SK-N-SH (cell line): ENCODE measurements around the gene OOSP1. TPM values are rescaled to one million over a fixed set of nuclear protein-coding genes. Genes with fewer than 3 reads are reported as not detected.
"Not testable (repeated sequence)": the region's sequence is repeated elsewhere in the genome, so short reads cannot be mapped to it uniquely, and the experiment has no call there.

Experiments
- CTCF ChIA-PET: fragments of 300-600, 350-600 bp; formaldehyde crosslinking; extraction: SDS; loops from one replicate; lab custom pipeline; 2021; lab: Yijun Ruan, JAX
- POLR2A ChIA-PET: fragments of 350-600 bp; sonication (Branson Sonifier 250); formaldehyde crosslinking; extraction: SDS; loops from one replicate; lab custom pipeline; 2020; ENCODE audit warnings: antibody characterized with exemption, inconsistent platforms; lab: Yijun Ruan, JAX
- DNase-seq: peaks from one replicate; pipeline ENCODE4 v3.0.0; 2012
- H2AFZ ChIP-seq: fragments of 200-600 bp; sonication (generic); 2 replicates; pipeline ENCODE4 v1.8.1; 2016; ENCODE audit warnings: antibody characterized with exemption, mild to moderate bottlenecking, low read depth
- H3F3A ChIP-seq: fragments of 200-600 bp; sonication (generic); replicated peaks from 2 replicates; pipeline ENCODE3; 2016; ENCODE audit warnings: antibody characterized with exemption, mild to moderate bottlenecking; ENCODE audit not compliant: insufficient read depth
- H3K27ac ChIP-seq, 2 experiments: fragments of 200-500 bp in 1 of 2; fragments of 200-600 bp in 1 of 2; sonication (Bioruptor generic) in 1 of 2; sonication (generic), shearing (Covaris generic) in 1 of 2; 2 replicates each; pipeline versions ENCODE4 v1.5.1 to v1.6.1; 2014 to 2016; ENCODE audit warnings: low read depth in 2 of 2, inconsistent platforms in 1 of 2, low read length in 1 of 2, mild to moderate bottlenecking in 1 of 2, mixed read lengths in 1 of 2
- H3K27me3 ChIP-seq: fragments of 200-600 bp; sonication (generic), shearing (Covaris generic); 2 replicates; pipeline ENCODE4 v1.6.1; 2016; ENCODE audit warnings: mixed run types; ENCODE audit not compliant: insufficient read depth
- H3K36me3 ChIP-seq, 2 experiments: fragments of 200-500 bp in 1 of 2; fragments of 200-600 bp in 1 of 2; sonication (Bioruptor generic) in 1 of 2; sonication (generic) in 1 of 2; replicated peaks in 1 of 2; 2 replicates each; pipeline versions ENCODE3 to v1.5.1; 2014 to 2016; ENCODE audit warnings: low read length in 1 of 2, mild to moderate bottlenecking in 1 of 2; ENCODE audit not compliant: insufficient read depth in 2 of 2, control insufficient read depth in 1 of 2
- H3K4me1 ChIP-seq, 2 experiments: fragments of 200-500 bp in 1 of 2; fragments of 200-600 bp in 1 of 2; sonication (Bioruptor generic) in 1 of 2; sonication (generic), shearing (Covaris generic) in 1 of 2; 2 replicates each; pipeline versions ENCODE4 v1.5.1 to v1.6.1; 2014 to 2016; ENCODE audit warnings: low read depth in 1 of 2, low read length in 1 of 2, mixed run types in 1 of 2; ENCODE audit not compliant: insufficient read depth in 2 of 2, control insufficient read depth in 1 of 2
- H3K4me2 ChIP-seq: fragments of 200-600 bp; sonication (generic), shearing (Covaris generic); 2 replicates; pipeline ENCODE4 v1.6.1; 2017; ENCODE audit warnings: mixed run types
- H3K4me3 ChIP-seq, 2 experiments: fragments of 200-500 bp in 1 of 2; fragments of 200-600 bp in 1 of 2; sonication (Bioruptor generic) in 1 of 2; sonication (generic), shearing (Covaris generic) in 1 of 2; 2 replicates each; pipeline versions ENCODE4 v1.5.1 to v1.8.1; 2014 to 2016; ENCODE audit warnings: low read depth in 2 of 2, inconsistent platforms in 1 of 2, low read length in 1 of 2, mild to moderate bottlenecking in 1 of 2, mixed read lengths in 1 of 2, moderate library complexity in 1 of 2
- H3K79me2 ChIP-seq: fragments of 200-600 bp; sonication (generic); 2 replicates; pipeline ENCODE4 v1.8.1; 2017; ENCODE audit warnings: mild to moderate bottlenecking; ENCODE audit not compliant: insufficient read depth
- H3K9ac ChIP-seq: fragments of 200-600 bp; sonication (generic); 2 replicates; pipeline ENCODE4 v1.6.1; 2017; ENCODE audit warnings: mixed run types
- H3K9me2 ChIP-seq: fragments of 200-600 bp; sonication (generic); 2 replicates; pipeline ENCODE4 v1.6.1; 2017; ENCODE audit warnings: mixed run types
- H3K9me3 ChIP-seq: fragments of 200-600 bp; sonication (generic); 2 replicates; pipeline ENCODE4 v1.6.1; 2017; ENCODE audit warnings: mixed run types, mild to moderate bottlenecking, moderate library complexity
- H4K20me1 ChIP-seq: fragments of 200-600 bp; sonication (generic); 2 replicates; pipeline ENCODE4 v1.6.1; 2017; ENCODE audit warnings: mild to moderate bottlenecking, mixed run types; ENCODE audit not compliant: insufficient read depth
- GABPA ChIP-seq: IDR thresholded peaks from 2 replicates; pipeline ENCODE4 v1.4.0; 2012; ENCODE audit warnings: low read depth, mild to moderate bottlenecking
- IRF3 ChIP-seq: fragments of 150-350 bp; IDR thresholded peaks from 2 replicates; pipeline ENCODE4 v1.6.1; 2016; ENCODE audit warnings: mild to moderate bottlenecking, low read depth, low read length
- POLR2AphosphoS5 ChIP-seq: IDR thresholded peaks from 2 replicates; pipeline ENCODE4 v1.6.1; 2012; ENCODE audit warnings: low read depth, low read length
- RCOR1 ChIP-seq: fragments of 150-350 bp; IDR thresholded peaks from 2 replicates; pipeline ENCODE4 v1.6.1; 2017; ENCODE audit warnings: antibody characterized with exemption, low read length
- USF2 ChIP-seq: fragments of 150-350 bp; IDR thresholded peaks from 2 replicates; pipeline ENCODE4 v1.6.1; 2017; ENCODE audit warnings: antibody characterized with exemption, low read length, low read depth, borderline replicate concordance
- ZBTB33 ChIP-seq: IDR thresholded peaks from 2 replicates; pipeline ENCODE4 v1.4.0; 2012; ENCODE audit warnings: low read depth, borderline replicate concordance
- WGBS: methylation state at CpG from one replicate; pipeline ENCODE4 v1.1.6; 2017; ENCODE audit warnings: low lambda C conversion rate; 5-methylcytosine and 5-hydroxymethylcytosine counted together
- polyA plus RNA-seq, 3 experiments: library from polyadenylated mRNA; depleted of rRNA; stranded (reverse); fragments of >200 nt; gene quantifications; 2 replicates each; pipeline ENCODE4 v1.2.3, GENCODE V29; 2012

Gene OOSP1
- polyA plus RNA-seq, 1 of the 3 experiments (the other 2 are of a cell fraction) = not detected

GRCh38 chr11:59900366-59901126, 37.7 kb upstream of the OOSP1 start (continued):
- no peak for TF ChIP-seq ZBTB33

GRCh38 chr11:59901306-59901705, 36.9 kb upstream of the OOSP1 start:
- CTCF ChIA-PET = interaction anchor here (0.6 to 0.9 kb wide), 3 partner anchors 18 to 1156 kb away, joined by 3 to 4 read pairs (median 3); no protein-coding TSS in a partner anchor
- H2AFZ ChIP-seq = peak overlapping the region; percentile 57; the same call in 1 of the 2 replicates
- H3F3A ChIP-seq = no peaks in the 10 kb centered on the region
- peak overlapping the region in 1 of 2 experiments; percentile 42; a peak in 1 of 4 replicates for H3K27ac ChIP-seq
- H3K27me3 ChIP-seq = no peaks in the 10 kb centered on the region; the same call in 1 of the 2 replicates
- TF ChIP-seq POLR2AphosphoS5 (no peak), GABPA (peak; percentile 16; the same call in 1 of the 2 replicates)
- TF ChIP-seq, all 33 proteins: peak for 1
- POLR2A ChIA-PET = no interaction called here
- H3K9me3 ChIP-seq = no peaks in the 10 kb centered on the region
- H4K20me1 ChIP-seq = no peaks in the 10 kb centered on the region
- no peaks in the 10 kb centered on the region for H3K9me2 ChIP-seq
- 12% methylated on average over 1 of the region's 1 CpG for WGBS
- peak overlapping the region; percentile 12; the same call in 1 of the 2 replicates for H3K9ac ChIP-seq
- DNase-seq = no peak
- H3K4me2 ChIP-seq = peak overlapping the region; percentile 36; the same call in 1 of the 2 replicates
- H3K4me1 ChIP-seq = peaks cover 0 to 4% of the 10 kb centered on the region in 2 experiments; a peak in 1 of 4 replicates
- no peaks in the 10 kb centered on the region for H3K79me2 ChIP-seq
- no peaks in the 10 kb centered on the region for H3K36me3 ChIP-seq
- peak overlapping the region in 1 of 2 experiments; percentile 31; a peak in 1 of 4 replicates for H3K4me3 ChIP-seq

GRCh38 chr11:59903569-59903968, 34.7 kb upstream of the OOSP1 start:
- H2AFZ ChIP-seq, H3K9me2 ChIP-seq, H3K79me2 ChIP-seq, H3K9ac ChIP-seq, H3K36me3 ChIP-seq, H3K4me3 ChIP-seq, DNase-seq, POLR2A ChIA-PET, H3K4me1 ChIP-seq, H3F3A ChIP-seq, H3K27ac ChIP-seq, H4K20me1 ChIP-seq, H3K27me3 ChIP-seq, H3K9me3 ChIP-seq, H3K4me2 ChIP-seq: not testable (repeated sequence)
- 25% methylated on average over 2 of the region's 2 CpGs for WGBS
- CTCF ChIA-PET = interaction anchor here (0.8 kb wide), 1 partner anchor 79 kb away, joined by 3 read pairs; no protein-coding TSS in a partner anchor

- Histone ChIP-seq H4K20me1 (no peaks in the 10 kb centered on the region), H3K27me3 (no peaks in the 10 kb centered on the region), H3K27ac (no peak overlapping the region), H2AFZ (0 out of 2 replicates have a peak overlapping the region, but pooled peaks have one; percentile 5), H3K79me2 (no peaks in the 10 kb centered on the region), H3F3A (peaks cover 4% of the 10 kb centered on the region), H3K9ac (no peak overlapping the region), H3K4me2 (no peak overlapping the region), H3K36me3 (no peaks in the 10 kb centered on the region), H3K4me1 (no peaks in the 10 kb centered on the region), H3K4me3 (no peak overlapping the region), H3K9me2 (no peaks in the 10 kb centered on the region), H3K9me3 (no peaks in the 10 kb centered on the region)
- POLR2A ChIA-PET = no interaction called here
- CTCF ChIA-PET = interaction anchor here (0.6 to 2.1 kb wide), 10 partner anchors 9 to 290 kb away, joined by 3 to 11 read pairs (median 4); no protein-coding TSS in a partner anchor
- DNase-seq = no peak
- TF ChIP-seq RCOR1 (no peak), USF2 (no peak), IRF3 (no peak)
- WGBS = 34% methylated on average over 2 of the region's 2 CpGs
Observed at GRCh38 chr11:59918480-59918879, 19.8 kb upstream of the OOSP1 start.
